Esophagus muscularis mucosa (tissue), 2 donors: ENCODE results near the gene ZFAND6.

Source experiments
- EP300 ChIP-seq: sonication (generic); formaldehyde crosslinking; IDR thresholded peaks from one replicate; pipeline ENCODE4 v1.6.1; 2017; ENCODE audit warnings: antibody characterized with exemption
- POLR2A ChIP-seq: fragments of 450-650 bp; IDR thresholded peaks from one replicate; pipeline ENCODE4 v1.6.1; 2017; ENCODE audit warnings: antibody characterized with exemption, moderate library complexity, mild to moderate bottlenecking, low read depth

DNA sequence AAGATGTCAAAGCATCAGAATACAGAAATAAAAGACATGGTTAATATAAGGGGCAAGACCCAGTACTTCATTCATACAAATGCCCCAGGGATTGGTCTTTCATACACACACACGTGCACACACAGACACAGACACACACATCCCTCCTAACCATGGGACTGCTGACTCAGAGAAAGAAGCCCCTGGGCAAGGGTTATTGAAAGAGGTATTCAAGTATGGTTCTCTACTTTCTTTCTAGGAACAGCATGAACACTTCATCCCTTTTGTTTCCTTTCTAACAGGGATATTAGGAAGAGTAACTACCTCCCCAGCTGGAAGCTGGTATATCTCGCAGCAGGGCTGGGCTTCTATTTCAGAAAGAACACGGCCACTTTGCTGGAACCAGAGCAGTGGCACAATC, 33.2 kb upstream of the ZFAND6 start:
- TF ChIP-seq EP300 (no peak), POLR2A (no peak)
